Vagina (tissue), 2 donors: ENCODE measurements around the gene TNNT3. TPM values are rescaled to one million over a fixed set of nuclear protein-coding genes. Genes with fewer than 3 reads are reported as not detected.

Experiments
- DNase-seq, 2 donors: peaks; one replicate each; pipeline ENCODE4 v3.0.0-alpha.2; 2017; ENCODE audit errors: extremely low spot score in 2 of 2
- H3K27ac ChIP-seq: fragments of 200-600 bp; sonication (generic); one replicate; pipeline ENCODE4 v1.5.1; 2019
- H3K27me3 ChIP-seq: fragments of 200-600 bp; sonication (generic); one replicate; pipeline ENCODE4 v1.5.1; 2019
- H3K36me3 ChIP-seq, 2 donors: fragments of 200-600 bp; sonication (generic); one replicate each; pipeline ENCODE4 v1.5.1; 2017 to 2019
- H3K4me1 ChIP-seq: fragments of 200-600 bp; sonication (generic); one replicate; pipeline ENCODE4 v1.5.1; 2019
- H3K4me3 ChIP-seq, 2 donors: fragments of 200-600 bp; sonication (generic); 1 replicate in 1 of 2; 2 replicates in 1 of 2; pipeline ENCODE4 v1.5.1; 2016 to 2019
- H3K9me3 ChIP-seq: fragments of 200-600 bp; sonication (generic); one replicate; pipeline ENCODE4 v1.5.1; 2019
- POLR2A ChIP-seq, 2 donors: fragments of 450-650 bp; IDR thresholded peaks; one replicate each; pipeline ENCODE4 v1.6.1; 2017; ENCODE audit warnings: antibody characterized with exemption in 2 of 2, mild to moderate bottlenecking in 2 of 2, moderate library complexity in 2 of 2
- POLR2AphosphoS5 ChIP-seq, 2 donors: sonication (generic); formaldehyde crosslinking; IDR thresholded peaks; one replicate each; pipeline ENCODE4 v1.9.0; 2017; ENCODE audit warnings: antibody characterized with exemption in 2 of 2, mild to moderate bottlenecking in 2 of 2, low read depth in 1 of 2; ENCODE audit not compliant: insufficient read depth in 1 of 2
- intact Hi-C: fragments of 100-400 bp; cut with DNase I; formaldehyde crosslinking; loops from one replicate; pipeline ENCODE4 v1.15.1; 2023
- total RNA-seq: library from RNA; depleted of rRNA; stranded (reverse); fragments of >200 nt; gene quantifications from one replicate; pipeline ENCODE4 v1.2.3, GENCODE V29; 2016
- TF ChIP-seq, protein P1 (sequence below), 3 experiments: fragments of 450-650 bp in 2 of 3; fragments of 200-600 bp in 1 of 3; sonication (generic) in 1 of 3; IDR thresholded peaks; one replicate each; pipeline ENCODE4 v1.5.1; 2017 to 2019; ENCODE audit warnings: antibody characterized with exemption in 3 of 3, mild to moderate bottlenecking in 2 of 3, moderate library complexity in 2 of 3

The TNNT3 gene
- total RNA-seq, 1 donor from 2014 or later: 20.4 TPM

DNA sequence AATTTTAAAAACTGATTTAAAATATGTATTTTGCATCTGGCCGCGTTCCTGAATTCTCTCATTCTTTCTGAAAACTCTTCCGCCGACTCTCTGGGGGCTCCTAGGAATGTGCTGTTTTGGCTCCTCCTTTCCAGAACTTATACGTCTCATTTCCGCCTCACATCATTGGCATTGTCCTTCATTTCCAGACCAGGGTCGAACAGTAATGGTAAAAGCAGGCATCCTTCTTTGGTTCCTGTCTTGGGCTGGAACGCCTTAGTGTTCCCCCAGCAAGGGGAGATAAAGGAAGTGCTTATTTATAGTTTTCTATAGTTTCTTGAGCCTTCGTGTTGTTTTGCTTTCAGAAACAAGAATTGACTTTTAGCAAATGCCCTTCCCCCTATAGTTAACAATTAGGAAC is 10.9 kb upstream of the TNNT3 start:
- Histone ChIP-seq H3K9me3 (no peaks in the 10 kb centered on the region), H3K27ac (no peak overlapping the region), H3K4me1 (peaks cover 10% of the 10 kb centered on the region), H3K27me3 (no peaks in the 10 kb centered on the region), H3K4me3 (no peak overlapping the region), H3K36me3 (no peaks in the 10 kb centered on the region)
- TF ChIP-seq POLR2A (IDR thresholded peaks at IDR 0.05) (no peak), POLR2AphosphoS5 (IDR thresholded peaks at IDR 0.05; ENCODE audit: insufficient read depth in 1 of 2, low read depth in 1 of 2) (no peak)
- TF ChIP-seq, protein P1, sequence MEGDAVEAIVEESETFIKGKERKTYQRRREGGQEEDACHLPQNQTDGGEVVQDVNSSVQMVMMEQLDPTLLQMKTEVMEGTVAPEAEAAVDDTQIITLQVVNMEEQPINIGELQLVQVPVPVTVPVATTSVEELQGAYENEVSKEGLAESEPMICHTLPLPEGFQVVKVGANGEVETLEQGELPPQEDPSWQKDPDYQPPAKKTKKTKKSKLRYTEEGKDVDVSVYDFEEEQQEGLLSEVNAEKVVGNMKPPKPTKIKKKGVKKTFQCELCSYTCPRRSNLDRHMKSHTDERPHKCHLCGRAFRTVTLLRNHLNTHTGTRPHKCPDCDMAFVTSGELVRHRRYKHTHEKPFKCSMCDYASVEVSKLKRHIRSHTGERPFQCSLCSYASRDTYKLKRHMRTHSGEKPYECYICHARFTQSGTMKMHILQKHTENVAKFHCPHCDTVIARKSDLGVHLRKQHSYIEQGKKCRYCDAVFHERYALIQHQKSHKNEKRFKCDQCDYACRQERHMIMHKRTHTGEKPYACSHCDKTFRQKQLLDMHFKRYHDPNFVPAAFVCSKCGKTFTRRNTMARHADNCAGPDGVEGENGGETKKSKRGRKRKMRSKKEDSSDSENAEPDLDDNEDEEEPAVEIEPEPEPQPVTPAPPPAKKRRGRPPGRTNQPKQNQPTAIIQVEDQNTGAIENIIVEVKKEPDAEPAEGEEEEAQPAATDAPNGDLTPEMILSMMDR (IDR thresholded peaks at IDR 0.05): no peak
- intact Hi-C loops: no loop called here
- no peak for DNase-seq

DNA sequence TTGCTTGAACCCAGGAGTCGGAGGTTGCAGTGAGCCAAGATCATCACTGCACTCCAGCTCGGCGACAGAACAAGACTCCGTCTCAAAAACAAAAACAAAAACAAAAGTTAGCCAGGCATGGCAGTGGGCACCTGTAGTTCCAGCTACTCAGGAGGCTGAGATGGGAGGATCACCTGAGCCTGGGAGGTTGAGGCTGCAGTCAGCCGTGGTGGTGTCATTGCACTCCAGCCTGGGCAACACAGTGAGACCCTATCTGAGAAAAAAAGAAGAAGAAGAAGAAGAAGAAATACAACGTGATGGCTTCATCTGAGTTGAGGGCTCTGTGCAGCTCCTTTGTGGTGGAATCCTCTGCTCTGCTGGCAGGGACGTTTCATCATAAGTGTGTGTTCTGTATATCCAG is 10.0 kb upstream of the TNNT3 start:
- H3K27ac ChIP-seq: no peak overlapping the region
- TF ChIP-seq, protein P1 (IDR thresholded peaks at IDR 0.05): no peak
- TF ChIP-seq POLR2A (IDR thresholded peaks at IDR 0.05): no peak
- no peak for TF ChIP-seq POLR2AphosphoS5 (IDR thresholded peaks at IDR 0.05; ENCODE audit: insufficient read depth in 1 of 2, low read depth in 1 of 2)
- intact Hi-C loops: no loop called here
- H3K36me3 ChIP-seq: no peaks in the 10 kb centered on the region
- H3K4me1 ChIP-seq: peaks cover 10% of the 10 kb centered on the region
- H3K27me3 ChIP-seq: no peaks in the 10 kb centered on the region
- no peak overlapping the region for H3K4me3 ChIP-seq
- H3K9me3 ChIP-seq: no peaks in the 10 kb centered on the region
- DNase-seq: no peak

DNA sequence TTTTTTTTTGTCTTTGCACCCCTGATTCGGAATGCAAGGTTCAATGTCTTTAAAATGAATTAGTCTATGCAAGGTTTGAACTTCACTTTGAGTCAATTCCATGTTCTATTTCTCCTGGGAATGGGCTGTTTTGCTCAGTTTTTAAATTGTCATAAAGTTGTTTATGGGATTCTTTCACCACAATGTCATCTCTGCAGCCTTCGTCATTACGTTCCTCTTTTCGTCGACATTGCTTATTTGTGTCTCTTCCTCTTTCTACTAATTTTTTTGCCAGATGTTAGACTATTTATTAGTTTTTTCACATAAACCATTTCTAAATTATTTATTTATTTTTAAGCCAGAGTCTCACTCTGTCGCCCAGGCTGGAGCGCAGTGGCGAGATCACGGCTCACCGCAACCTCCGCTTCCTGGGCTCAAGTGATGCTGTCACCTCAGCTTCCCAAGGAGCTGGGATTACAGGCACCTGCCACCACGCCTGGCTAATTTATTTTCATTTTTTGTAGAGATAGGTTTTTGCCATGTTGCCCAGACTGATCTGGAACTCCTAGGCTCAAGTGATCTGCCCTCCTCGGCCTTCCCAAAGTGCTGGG is 7.1 kb upstream of the TNNT3 start:
- no peak for DNase-seq
- peaks cover 12% of the 10 kb centered on the region for H3K4me1 ChIP-seq
- no peaks in the 10 kb centered on the region for H3K36me3 ChIP-seq
- H3K4me3 ChIP-seq: no peak overlapping the region
- no peaks in the 10 kb centered on the region for H3K9me3 ChIP-seq
- H3K27me3 ChIP-seq: no peaks in the 10 kb centered on the region
- intact Hi-C loops: no loop called here
- TF ChIP-seq, protein P1 (IDR thresholded peaks at IDR 0.05): no peak
- peak in 1 of 2 donors; percentile 19 for TF ChIP-seq POLR2AphosphoS5 (IDR thresholded peaks at IDR 0.05; ENCODE audit: insufficient read depth in 1 of 2, low read depth in 1 of 2)
- no peak for TF ChIP-seq POLR2A (IDR thresholded peaks at IDR 0.05)
- no peak overlapping the region for H3K27ac ChIP-seq

- peaks cover 21% of the 10 kb centered on the region for H3K4me1 ChIP-seq
- intact Hi-C loops: no loop called here
- no peaks in the 10 kb centered on the region for H3K36me3 ChIP-seq
- no peak for DNase-seq
- H3K4me3 ChIP-seq: no peak overlapping the region
- no peaks in the 10 kb centered on the region for H3K9me3 ChIP-seq
- TF ChIP-seq POLR2A (IDR thresholded peaks at IDR 0.05): no peak
- TF ChIP-seq, protein P1 (IDR thresholded peaks at IDR 0.05): no peak
- TF ChIP-seq POLR2AphosphoS5 (IDR thresholded peaks at IDR 0.05; ENCODE audit: insufficient read depth in 1 of 2, low read depth in 1 of 2): no peak
- H3K27me3 ChIP-seq: no peaks in the 10 kb centered on the region
- H3K27ac ChIP-seq: no peak overlapping the region
Measured at GRCh38 chr11:1913271-1914060, 6.0 kb upstream of the TNNT3 start.

DNA sequence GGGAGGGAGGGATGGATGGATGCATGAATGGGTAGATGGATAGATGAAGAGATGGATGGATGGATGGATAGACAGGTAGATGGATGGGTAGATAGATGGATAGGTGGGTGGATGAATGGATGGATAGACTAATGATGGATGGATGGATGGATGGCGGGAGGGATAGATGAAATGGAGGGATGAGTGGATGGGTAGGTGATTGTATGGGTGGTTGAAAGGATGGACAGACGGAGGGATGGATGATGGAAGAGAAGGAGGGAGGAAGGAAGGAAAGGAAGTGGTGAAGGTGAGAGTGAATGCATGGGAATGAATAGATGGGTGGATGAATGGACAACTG is 3.7 kb upstream of the TNNT3 start:
- Histone ChIP-seq H3K4me1 (peaks cover 22% of the 10 kb centered on the region), H3K4me3 (no peak overlapping the region), H3K27ac (no peak overlapping the region), H3K9me3 (no peaks in the 10 kb centered on the region), H3K36me3 (no peaks in the 10 kb centered on the region), H3K27me3 (no peaks in the 10 kb centered on the region)
- TF ChIP-seq, protein P1 (IDR thresholded peaks at IDR 0.05): no peak
- TF ChIP-seq POLR2AphosphoS5 (IDR thresholded peaks at IDR 0.05; ENCODE audit: insufficient read depth in 1 of 2, low read depth in 1 of 2) (no peak), POLR2A (IDR thresholded peaks at IDR 0.05) (no peak)
- intact Hi-C loops: loop anchor here (1.0 kb wide), 1 partner anchor 22 kb away; no protein-coding TSS in a partner anchor
- DNase-seq: no peak
